ENCODE measurements around the gene AIFM3.

DNA sequence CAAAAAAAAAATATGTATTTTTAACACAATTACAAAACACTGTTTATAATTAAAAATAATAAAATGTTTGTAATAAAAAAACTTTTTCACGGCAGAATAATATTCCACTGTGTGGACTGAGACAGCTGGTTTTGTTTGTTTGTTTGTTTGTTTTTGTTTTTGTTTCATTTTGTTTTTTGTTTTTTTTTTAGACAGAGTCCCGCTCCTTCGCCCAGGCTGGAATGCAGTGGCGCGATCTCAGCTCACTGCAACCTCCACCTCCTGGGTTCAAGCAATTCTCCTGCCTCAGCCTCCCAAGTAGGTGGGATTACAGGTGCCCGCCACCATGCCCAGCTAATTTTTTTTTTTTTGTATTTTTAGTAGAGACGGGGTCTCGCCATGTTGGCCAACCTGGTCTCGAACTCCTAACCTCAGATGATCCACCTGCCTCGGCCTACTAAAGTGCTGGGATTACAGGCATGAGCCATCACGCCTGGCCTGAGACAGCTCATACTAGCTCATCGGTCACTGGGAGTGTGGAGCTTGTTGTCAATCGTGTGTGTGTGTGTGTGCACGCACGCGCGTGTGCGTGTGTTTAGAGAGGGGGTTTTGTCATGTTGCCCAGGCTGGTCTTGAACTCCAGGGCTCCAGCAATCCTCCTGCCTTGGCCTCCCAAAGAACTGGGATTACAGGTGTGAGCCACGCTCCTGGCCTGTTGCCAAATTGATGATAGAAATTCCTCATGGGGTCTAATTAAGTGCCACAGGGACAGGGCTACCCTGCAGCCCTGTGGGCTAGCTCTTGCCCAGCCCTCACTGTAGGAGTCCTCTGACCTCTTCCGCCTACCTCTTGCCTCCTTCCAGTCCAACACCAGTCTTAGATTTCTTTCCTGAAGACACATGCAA lies 7.2 kb upstream of the AIFM3 start:
- TF ChIP-seq CTCF (IDR thresholded peaks at IDR 0.05): no peak
- no peak for TF ChIP-seq POLR2A (IDR thresholded peaks at IDR 0.05)
